Trophoblast cell (in vitro differentiated cells and primary cell): ENCODE measurements around the gene MLN.

Source experiments
- DNase-seq, 2 donors: peaks; one replicate each; pipeline ENCODE4 v3.0.0-alpha.2; 2016
- H2AFZ ChIP-seq: 2 replicates; pipeline ENCODE4 v1.6.1; 2013; ENCODE audit warnings: low read length, moderate library complexity, mild to moderate bottlenecking; ENCODE audit not compliant: insufficient read depth, poor library complexity
- H2AK5ac ChIP-seq: 2 replicates; pipeline ENCODE4 v1.6.1; 2013; ENCODE audit warnings: mild to moderate bottlenecking, low read length
- H2BK120ac ChIP-seq: 2 replicates; pipeline ENCODE4 v1.6.1; 2013; ENCODE audit warnings: low read length, mild to moderate bottlenecking, moderate library complexity; ENCODE audit not compliant: insufficient read depth, poor library complexity
- H2BK12ac ChIP-seq: 2 replicates; pipeline ENCODE4 v1.6.1; 2013; ENCODE audit warnings: mild to moderate bottlenecking, low read length, moderate library complexity
- H2BK5ac ChIP-seq: 2 replicates; pipeline ENCODE4 v1.6.1; 2013; ENCODE audit warnings: low read length, low read depth, moderate library complexity, mild to moderate bottlenecking; ENCODE audit not compliant: poor library complexity
- H3K14ac ChIP-seq: 2 replicates; pipeline ENCODE4 v1.6.1; 2013; ENCODE audit warnings: mild to moderate bottlenecking, low read length
- H3K18ac ChIP-seq: 2 replicates; pipeline ENCODE4 v1.6.1; 2013; ENCODE audit warnings: mild to moderate bottlenecking, low read length
- H3K23ac ChIP-seq: 2 replicates; pipeline ENCODE4 v1.6.1; 2013; ENCODE audit warnings: low read length
- H3K27ac ChIP-seq: 2 replicates; pipeline ENCODE4 v1.5.1; 2013; ENCODE audit warnings: low read depth, mild to moderate bottlenecking, inconsistent platforms, low read length, moderate library complexity
- H3K27me3 ChIP-seq: 2 replicates; pipeline ENCODE4 v1.6.1; 2013; ENCODE audit warnings: inconsistent platforms, mild to moderate bottlenecking, low read length, moderate library complexity; ENCODE audit not compliant: insufficient read depth
- H3K36me3 ChIP-seq, 2 experiments: 1 replicate in 1 of 2; 2 replicates in 1 of 2; pipeline ENCODE4 v1.6.1; 2013; ENCODE audit warnings: low read length in 2 of 2, mild to moderate bottlenecking in 2 of 2, moderate library complexity in 1 of 2; ENCODE audit not compliant: insufficient read depth in 2 of 2, control insufficient read depth in 1 of 2
- H3K4ac ChIP-seq: 2 replicates; pipeline ENCODE4 v1.6.1; 2013; ENCODE audit warnings: low read depth, mild to moderate bottlenecking, low read length, moderate library complexity
- H3K4me1 ChIP-seq, 2 experiments: 1 replicate in 1 of 2; 2 replicates in 1 of 2; pipeline ENCODE4 v1.6.1; 2013; ENCODE audit warnings: low read length in 2 of 2, mild to moderate bottlenecking in 2 of 2, moderate library complexity in 1 of 2; ENCODE audit not compliant: insufficient read depth in 2 of 2, control insufficient read depth in 1 of 2
- H3K4me2 ChIP-seq: 2 replicates; pipeline ENCODE4 v1.6.1; 2013; ENCODE audit warnings: inconsistent platforms, mild to moderate bottlenecking, low read length, moderate library complexity
- H3K4me3 ChIP-seq: 2 replicates; pipeline ENCODE4 v1.5.1; 2013; ENCODE audit warnings: mild to moderate bottlenecking, low read depth, low read length, inconsistent platforms
- H3K79me1 ChIP-seq: one replicate; pipeline ENCODE4 v1.6.1; 2013; ENCODE audit warnings: low read length
- H3K79me2 ChIP-seq: 2 replicates; pipeline ENCODE4 v1.6.1; 2013; ENCODE audit warnings: low read length, mild to moderate bottlenecking; ENCODE audit not compliant: control insufficient read depth, insufficient read depth, poor library complexity
- H3K9ac ChIP-seq: 2 replicates; pipeline ENCODE4 v1.6.1; 2013; ENCODE audit warnings: mild to moderate bottlenecking, low read length
- H3K9me3 ChIP-seq: 2 replicates; pipeline ENCODE4 v1.6.1; 2013; ENCODE audit warnings: low read depth, mild to moderate bottlenecking, control low read depth, inconsistent platforms, low read length; ENCODE audit not compliant: insufficient read depth
- H4K12ac ChIP-seq: 2 replicates; pipeline ENCODE4 v1.6.1; 2013; ENCODE audit warnings: low read depth, mild to moderate bottlenecking, low read length, moderate library complexity
- H4K8ac ChIP-seq: 2 replicates; pipeline ENCODE4 v1.6.1; 2013; ENCODE audit warnings: low read depth, mild to moderate bottlenecking, low read length, moderate library complexity
- H4K91ac ChIP-seq: one replicate; pipeline ENCODE4 v1.6.1; 2013; ENCODE audit warnings: low read depth, mild to moderate bottlenecking, low read length, moderate library complexity
- WGBS: extraction: QIAGEN DNeasy Blood & Tissue Kit; methylation state at CpG from one replicate; pipeline ENCODE4 v1.1.7; 2013; ENCODE audit warnings: missing lambda C conversion rate; ENCODE audit not compliant: insufficient read length, insufficient coverage; ENCODE audit errors: extremely low coverage; 5-methylcytosine and 5-hydroxymethylcytosine counted together

Gene MLN

GRCh38 chr6:33792981-33793380 is 10.8 kb downstream of the MLN start:
- Histone ChIP-seq H3K4me2 (no peak overlapping the region), H3K9ac (no peak overlapping the region), H3K36me3 (no peaks in the 10 kb centered on the region), H2AFZ (no peak overlapping the region), H3K79me1 (peaks cover 13% of the 10 kb centered on the region), H3K18ac (no peak overlapping the region), H2AK5ac (no peak overlapping the region), H3K9me3 (no peaks in the 10 kb centered on the region), H2BK5ac (no peak overlapping the region), H3K27me3 (no peaks in the 10 kb centered on the region), H3K4ac (no peak overlapping the region), H4K12ac (no peak overlapping the region), H3K79me2 (peaks cover 9% of the 10 kb centered on the region), H2BK12ac (no peak overlapping the region), H3K4me1 (peaks cover 7 to 12% of the 10 kb centered on the region in 2 experiments), H3K27ac (no peak overlapping the region), H3K14ac (no peak overlapping the region), H3K23ac (no peak overlapping the region), H2BK120ac (no peak overlapping the region), H4K91ac (no peak overlapping the region), H3K4me3 (no peak overlapping the region), H4K8ac (no peak overlapping the region)
- no CpG with 5 or more reads among the region's 10 CpGs for whole genome bisulfite sequencing
- DNase-seq, result no peak

GRCh38 chr6:33791620-33792019 is 12.2 kb downstream of the MLN start:
- peaks cover 14% of the 10 kb centered on the region for H3K79me1 ChIP-seq
- no peak overlapping the region for H2BK5ac ChIP-seq
- no peaks in the 10 kb centered on the region for H3K9me3 ChIP-seq
- H3K4ac ChIP-seq, result no peak overlapping the region
- no peak overlapping the region for H3K27ac ChIP-seq
- H3K27me3 ChIP-seq, result no peaks in the 10 kb centered on the region
- H4K8ac ChIP-seq, result no peak overlapping the region
- no CpG with 5 or more reads among the region's 7 CpGs for WGBS
- no peak overlapping the region for H3K23ac ChIP-seq
- H2AFZ ChIP-seq, result no peak overlapping the region
- no peak overlapping the region for H3K4me2 ChIP-seq
- H4K91ac ChIP-seq, result no peak overlapping the region
- H3K4me3 ChIP-seq, result no peak overlapping the region
- no peak overlapping the region for H2BK12ac ChIP-seq
- DNase-seq, result no peak
- H3K4me1 ChIP-seq, result peaks cover 11 to 21% of the 10 kb centered on the region in 2 experiments
- no peak overlapping the region for H4K12ac ChIP-seq
- no peak overlapping the region for H2BK120ac ChIP-seq
- H3K14ac ChIP-seq, result no peak overlapping the region
- no peak overlapping the region for H2AK5ac ChIP-seq
- H3K79me2 ChIP-seq, result peaks cover 9% of the 10 kb centered on the region
- H3K9ac ChIP-seq, result no peak overlapping the region
- no peak overlapping the region for H3K18ac ChIP-seq
- no peaks in the 10 kb centered on the region for H3K36me3 ChIP-seq

- Histone ChIP-seq H3K27ac (no peak overlapping the region), H3K18ac (no peak overlapping the region), H3K23ac (no peak overlapping the region), H2BK12ac (no peak overlapping the region), H3K9ac (no peak overlapping the region), H2AFZ (no peak overlapping the region), H4K8ac (no peak overlapping the region), H3K4me3 (no peak overlapping the region), H3K36me3 (no peaks in the 10 kb centered on the region), H3K9me3 (no peaks in the 10 kb centered on the region), H3K4me1 (peaks cover 11 to 21% of the 10 kb centered on the region in 2 experiments), H3K4ac (no peak overlapping the region), H3K27me3 (no peaks in the 10 kb centered on the region), H3K79me1 (peaks cover 14% of the 10 kb centered on the region), H3K4me2 (no peak overlapping the region), H2AK5ac (no peak overlapping the region), H4K12ac (no peak overlapping the region), H3K14ac (no peak overlapping the region), H3K79me2 (peaks cover 9% of the 10 kb centered on the region), H2BK5ac (no peak overlapping the region), H4K91ac (no peak overlapping the region), H2BK120ac (no peak overlapping the region)
- WGBS, result no CpG with 5 or more reads among the region's 5 CpGs
- no peak for DNase-seq
Measured at GRCh38 chr6:33790910-33791309, 12.9 kb downstream of the MLN start.

GRCh38 chr6:33790379-33790778 is 13.4 kb downstream of the MLN start:
- Histone ChIP-seq H3K4me1 (peaks cover 11 to 21% of the 10 kb centered on the region in 2 experiments), H3K27me3 (no peaks in the 10 kb centered on the region), H3K18ac (no peak overlapping the region), H3K9ac (no peak overlapping the region), H2AFZ (no peak overlapping the region), H4K91ac (no peak overlapping the region), H3K4me2 (no peak overlapping the region), H3K27ac (no peak overlapping the region), H3K14ac (no peak overlapping the region), H3K79me2 (peaks cover 9% of the 10 kb centered on the region), H3K4ac (no peak overlapping the region), H3K36me3 (no peaks in the 10 kb centered on the region), H3K9me3 (no peaks in the 10 kb centered on the region), H3K4me3 (no peak overlapping the region), H3K23ac (no peak overlapping the region), H2BK12ac (no peak overlapping the region), H2BK120ac (no peak overlapping the region), H4K12ac (no peak overlapping the region), H4K8ac (no peak overlapping the region), H2BK5ac (no peak overlapping the region), H2AK5ac (no peak overlapping the region), H3K79me1 (peaks cover 14% of the 10 kb centered on the region)
- WGBS, result no CpG with 5 or more reads among the region's 2 CpGs
- DNase-seq, result no peak
